ENCODE results near the gene PDZRN4.

Gene PDZRN4

DNA sequence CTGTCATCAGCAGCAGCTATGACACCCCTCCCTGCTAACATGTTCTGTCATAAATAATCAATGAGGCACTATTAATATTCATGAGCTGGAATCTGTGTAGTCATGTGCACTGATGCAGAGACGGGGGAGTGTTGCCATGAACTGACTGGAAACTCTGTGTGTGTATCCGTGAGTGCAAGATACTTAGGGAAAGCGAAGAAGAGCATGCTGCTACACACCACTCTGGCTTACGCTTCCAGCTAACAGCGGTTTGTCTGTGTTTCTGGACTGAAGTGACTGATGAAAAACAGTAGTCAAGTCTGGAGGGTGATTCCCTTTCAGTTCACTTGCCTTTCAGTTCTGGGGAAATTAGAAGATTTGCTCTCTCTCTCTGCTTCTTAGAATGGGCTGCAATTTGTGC is 249.4 kb downstream of the PDZRN4 start:
- H3K4me3 ChIP-seq (ENCODE audit: low read depth, low read length) = no peak overlapping the region
- DNase-seq (ENCODE audit: low read depth) = no peak

DNA sequence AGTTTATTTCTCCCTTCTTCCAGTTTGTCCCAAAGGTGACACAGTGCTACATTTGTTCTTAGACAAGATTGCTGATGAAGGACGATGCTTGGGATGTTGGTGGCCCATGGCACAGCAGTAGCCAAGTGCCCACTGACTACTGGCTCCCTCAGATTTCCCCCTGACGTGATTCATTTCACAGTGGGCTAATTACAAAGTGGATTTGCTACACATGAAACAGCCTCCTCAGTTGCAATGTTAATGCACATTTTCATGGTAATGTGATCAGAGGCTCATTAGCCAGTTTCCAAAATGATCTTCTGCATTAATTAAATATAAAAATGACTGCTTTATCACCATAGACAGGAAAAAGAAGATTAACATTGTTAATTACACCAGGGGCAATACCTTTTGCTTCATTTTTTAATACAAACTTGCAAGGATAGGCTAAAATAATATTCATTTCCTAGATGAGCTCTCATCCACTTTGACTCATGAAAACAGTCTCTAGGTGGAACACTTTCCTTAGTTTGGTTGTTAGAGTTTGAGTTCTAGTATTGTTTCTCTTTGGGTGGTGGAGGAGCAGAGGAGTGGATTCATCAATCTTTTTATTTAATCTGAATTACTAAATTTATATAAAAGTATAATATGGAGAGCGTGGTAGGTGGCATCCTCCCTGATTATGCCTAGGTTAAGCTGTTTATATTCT is 250.9 kb downstream of the PDZRN4 start:
- H3K4me3 ChIP-seq (ENCODE audit: low read depth, low read length) = no peak overlapping the region
- DNase-seq (ENCODE audit: low read depth) = no peak

DNA sequence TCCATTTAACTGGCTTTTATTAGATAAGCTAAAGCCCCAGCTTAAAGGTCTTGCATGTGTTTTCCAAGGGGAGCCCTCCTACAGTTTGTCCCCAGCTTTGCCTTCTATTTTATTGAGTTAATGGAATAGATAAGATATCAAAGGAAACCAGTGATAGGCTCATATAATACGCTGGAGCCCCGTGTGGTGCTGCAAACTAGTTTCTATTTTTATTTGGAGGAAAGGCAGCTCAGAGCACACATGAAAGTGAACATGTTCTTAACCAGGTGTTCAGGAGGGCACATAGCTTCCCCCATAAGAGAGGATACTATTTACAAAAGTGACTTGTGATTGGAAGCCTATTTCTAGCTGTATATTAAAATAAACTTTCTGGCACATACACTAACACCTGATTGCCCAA is 251.7 kb downstream of the PDZRN4 start:
- DNase-seq (ENCODE audit: low read depth) = no peak
- no peak overlapping the region for H3K4me3 ChIP-seq (ENCODE audit: low read depth, low read length)

DNA sequence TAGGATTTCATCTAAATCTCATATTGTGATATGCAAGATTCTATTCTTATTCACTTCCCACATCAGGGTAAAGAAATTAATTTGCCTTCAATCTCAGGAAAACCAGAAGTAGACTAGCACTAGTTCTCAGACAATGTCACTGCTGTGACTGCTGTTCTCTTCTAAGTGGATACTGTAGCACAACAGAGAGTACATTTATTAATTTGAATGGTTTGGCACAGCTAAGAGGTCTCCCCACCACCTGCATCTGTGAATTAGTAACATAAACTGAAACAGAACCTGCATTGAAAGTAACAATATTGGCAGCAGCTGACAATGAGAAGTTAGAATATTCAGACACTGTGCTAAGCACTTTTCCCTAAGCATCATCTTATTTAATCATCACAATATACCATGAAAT is 253.1 kb downstream of the PDZRN4 start:
- no peak overlapping the region for H3K4me3 ChIP-seq (ENCODE audit: low read depth, low read length)
- no peak for DNase-seq (ENCODE audit: low read depth)

DNA sequence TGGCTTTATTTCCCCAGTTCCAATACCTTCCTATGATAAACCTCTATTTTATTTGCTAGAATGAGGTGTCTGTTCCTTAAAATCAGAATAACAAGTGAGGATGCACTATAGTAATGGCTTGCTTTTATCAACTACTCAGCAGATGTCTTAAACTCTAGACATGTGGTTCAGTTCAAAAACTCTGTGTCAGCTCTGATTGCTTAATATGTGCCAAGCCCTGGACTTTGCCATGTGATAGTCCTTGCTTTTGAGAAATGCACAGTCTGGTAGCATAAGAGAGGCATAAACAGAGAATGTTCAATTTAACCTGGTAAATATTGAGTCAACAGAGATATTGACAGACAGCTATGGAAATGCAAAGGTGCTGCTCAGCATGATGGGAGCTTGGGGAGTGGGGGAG is 254.8 kb downstream of the PDZRN4 start:
- no peak overlapping the region for H3K4me3 ChIP-seq (ENCODE audit: low read depth, low read length)

DNA sequence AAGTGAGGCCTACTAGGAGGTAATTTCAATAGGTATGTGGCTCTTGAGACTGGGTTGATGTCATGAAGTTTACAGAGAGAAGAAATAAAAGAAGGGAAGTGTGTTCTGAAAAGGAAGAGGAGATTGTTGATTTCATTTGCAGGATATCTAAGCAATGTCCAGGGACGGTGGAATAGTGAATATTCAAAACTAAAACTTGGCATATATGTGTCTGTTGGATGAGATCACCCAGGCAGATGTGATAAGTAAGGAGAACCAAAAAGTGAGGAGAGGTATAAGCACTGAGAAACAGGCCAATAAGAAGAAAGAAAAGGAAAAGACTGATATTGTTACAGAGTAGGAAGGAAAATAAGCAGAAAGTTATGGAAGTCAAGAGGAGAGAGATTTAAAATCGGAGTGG is 255.6 kb downstream of the PDZRN4 start:
- H3K4me3 ChIP-seq (ENCODE audit: low read depth, low read length) = no peak overlapping the region
- no peak for DNase-seq (ENCODE audit: low read depth)

More for the DNA sequence above, 254.8 kb downstream of the PDZRN4 start:
- no peak for DNase-seq (ENCODE audit: low read depth)

DNA sequence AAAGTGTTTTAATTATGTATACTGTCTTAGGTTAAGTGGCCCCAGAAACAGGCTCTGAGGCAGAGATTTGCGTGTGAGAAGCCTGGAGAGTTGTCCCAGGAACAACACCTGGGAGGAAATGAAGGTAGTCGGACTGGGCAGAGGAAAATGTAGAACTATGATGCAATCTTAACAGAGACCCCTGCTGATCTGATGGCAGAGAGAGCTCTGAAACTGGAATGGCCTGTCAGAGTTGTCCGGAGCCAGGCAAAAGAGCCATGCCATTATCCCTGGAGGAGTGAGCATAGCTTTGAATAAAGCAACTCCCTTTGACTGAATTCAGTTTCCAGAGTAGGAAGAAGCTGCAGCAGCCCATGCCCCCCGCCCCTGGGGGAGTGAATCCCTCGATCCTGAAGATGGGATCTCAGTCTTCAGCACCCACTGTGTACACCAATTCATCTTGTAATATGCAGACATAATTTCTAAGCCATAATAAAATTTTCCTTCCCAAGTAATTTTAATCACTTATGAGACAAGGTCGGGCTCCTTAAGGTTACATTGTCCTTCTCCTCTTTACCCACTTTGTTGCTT is 264.8 kb downstream of the PDZRN4 start:
- H3K4me3 ChIP-seq (ENCODE audit: low read depth, low read length) = no peak overlapping the region
- no peak for DNase-seq (ENCODE audit: low read depth)

DNA sequence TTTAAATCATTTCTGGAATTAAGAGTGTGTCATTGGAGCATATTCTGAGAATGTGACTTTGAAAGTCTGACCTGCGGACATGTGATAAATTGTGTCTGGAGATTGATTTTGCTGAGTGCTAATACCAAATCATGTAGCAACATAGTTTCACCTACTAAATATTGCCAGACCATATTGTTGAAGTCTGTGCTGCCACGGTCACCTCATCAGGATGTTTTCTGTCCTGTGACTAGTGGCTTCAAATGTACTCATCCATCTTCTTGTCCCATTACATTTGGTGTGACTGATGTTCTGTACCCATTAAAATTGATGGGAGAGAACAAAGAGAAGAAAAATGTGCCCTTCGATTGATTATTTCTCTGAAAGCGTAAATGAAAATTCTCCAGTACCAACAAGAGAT is 265.3 kb downstream of the PDZRN4 start:
- DNase-seq (ENCODE audit: low read depth) = no peak
- H3K4me3 ChIP-seq (ENCODE audit: low read depth, low read length) = no peak overlapping the region

DNA sequence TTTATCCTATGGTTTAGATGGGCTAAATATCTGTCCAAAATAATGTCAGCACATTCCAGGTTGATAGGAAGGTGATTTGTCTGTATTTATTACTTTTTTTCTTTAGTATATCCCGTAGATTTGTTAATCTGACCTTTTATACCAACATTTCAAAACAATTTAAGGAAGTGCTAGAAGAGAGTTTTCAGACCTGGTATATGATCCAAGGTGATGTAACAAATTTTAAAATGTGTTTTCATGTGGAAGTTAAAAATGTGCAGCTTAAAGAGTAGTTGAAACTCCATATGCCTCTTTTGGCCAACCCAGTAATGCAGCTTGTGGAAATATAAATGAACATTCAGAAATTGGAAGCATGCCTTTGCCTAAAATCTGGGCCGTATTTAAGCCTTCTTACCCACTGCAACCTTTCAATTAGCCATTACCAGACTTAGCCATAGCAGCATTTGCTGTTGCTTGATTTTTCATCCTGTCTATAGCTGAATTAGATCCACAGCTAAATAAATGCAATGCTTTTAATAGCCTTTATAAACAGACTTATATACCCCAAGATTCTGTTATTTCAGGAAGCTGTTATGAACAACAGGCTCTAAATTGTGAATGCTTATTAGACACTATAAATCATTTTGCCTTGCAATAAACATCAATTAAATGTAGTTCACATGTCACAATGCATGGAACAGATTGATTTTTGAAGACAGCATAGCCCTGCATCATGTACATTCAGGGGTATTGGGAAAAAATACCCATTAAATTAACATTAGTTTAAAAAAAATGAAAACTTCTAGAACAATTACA is 271.2 kb downstream of the PDZRN4 start:
- no peak overlapping the region for H3K4me3 ChIP-seq (ENCODE audit: low read depth, low read length)
- DNase-seq (ENCODE audit: low read depth) = no peak

DNA sequence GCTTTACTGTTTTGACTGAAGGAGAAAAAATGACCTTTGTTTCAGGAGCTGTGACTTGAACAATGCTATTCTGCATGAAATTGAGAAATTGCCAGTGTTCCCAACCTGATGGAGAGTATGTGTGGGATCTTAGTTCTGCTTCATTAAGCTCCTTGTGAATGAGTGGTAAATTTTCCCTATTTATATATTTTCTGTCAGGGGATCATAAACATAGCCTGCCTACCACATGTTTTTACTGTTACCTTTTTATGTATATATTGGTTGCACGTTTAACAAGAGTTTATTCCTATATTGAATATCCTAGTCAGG is 271.7 kb downstream of the PDZRN4 start:
- H3K4me3 ChIP-seq (ENCODE audit: low read depth, low read length) = no peak overlapping the region
- no peak for DNase-seq (ENCODE audit: low read depth)

DNA sequence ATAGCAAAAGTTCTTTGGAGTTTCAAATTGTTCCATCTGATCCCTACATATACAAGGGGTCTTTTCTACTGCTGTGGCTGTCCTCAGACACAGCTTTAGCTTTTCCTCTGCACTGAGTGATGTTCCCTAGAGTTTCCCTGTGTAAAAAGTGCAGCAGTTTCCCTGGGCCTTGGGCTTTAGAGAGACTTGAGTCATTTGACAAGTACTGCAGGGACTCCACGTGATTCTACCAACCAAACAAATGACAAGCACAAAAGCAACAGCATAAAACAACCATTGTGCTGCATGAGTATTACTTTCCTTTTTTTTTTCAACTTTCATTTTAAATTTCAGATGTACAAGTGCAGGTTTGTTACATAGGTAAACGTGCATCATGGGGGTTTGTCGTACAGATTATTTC is 272.8 kb downstream of the PDZRN4 start:
- no peak overlapping the region for H3K4me3 ChIP-seq (ENCODE audit: low read depth, low read length)
- no peak for DNase-seq (ENCODE audit: low read depth)

DNA sequence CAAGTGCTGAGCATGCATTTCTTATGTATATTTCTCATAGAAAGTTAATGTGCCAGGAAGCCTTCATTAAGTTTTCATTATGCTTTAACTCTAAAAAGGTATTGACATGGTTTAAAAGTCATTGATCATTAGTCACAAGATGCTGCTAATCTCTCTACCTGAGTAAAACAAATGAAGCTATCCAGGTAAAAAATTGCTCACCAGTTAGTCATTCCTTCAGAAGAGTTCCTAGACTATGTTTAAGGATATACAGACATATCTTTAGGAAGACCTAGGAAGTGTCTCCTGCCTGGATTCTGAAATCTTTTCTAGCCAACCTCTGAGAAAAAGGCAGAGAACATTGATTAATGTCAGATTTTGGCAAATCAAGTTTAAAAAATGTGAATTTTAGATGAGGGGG is 274.2 kb downstream of the PDZRN4 start:
- no peak for DNase-seq (ENCODE audit: low read depth)

DNA sequence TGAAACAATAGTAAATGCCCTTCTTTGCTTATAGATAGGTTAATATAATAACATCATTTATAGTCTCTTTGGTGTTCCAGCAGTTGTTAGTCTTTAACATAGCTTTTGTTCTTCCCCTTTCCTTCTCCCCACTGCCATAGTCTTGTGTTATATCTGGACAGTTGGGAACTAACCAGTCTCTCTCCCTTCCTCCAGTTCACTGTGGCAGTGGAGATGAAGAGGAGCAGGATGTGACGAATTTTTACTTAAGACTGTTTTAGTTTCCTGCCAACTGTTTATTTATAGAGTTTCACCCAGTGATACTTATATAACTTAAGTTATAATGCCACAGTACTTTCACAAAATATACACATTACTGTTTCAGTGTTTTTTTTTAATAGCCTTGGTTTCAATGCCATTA is 277.4 kb downstream of the PDZRN4 start:
- DNase-seq (ENCODE audit: low read depth) = no peak
- no peak overlapping the region for H3K4me3 ChIP-seq (ENCODE audit: low read depth, low read length)

More for the DNA sequence above, 274.2 kb downstream of the PDZRN4 start:
- H3K4me3 ChIP-seq (ENCODE audit: low read depth, low read length) = no peak overlapping the region

DNA sequence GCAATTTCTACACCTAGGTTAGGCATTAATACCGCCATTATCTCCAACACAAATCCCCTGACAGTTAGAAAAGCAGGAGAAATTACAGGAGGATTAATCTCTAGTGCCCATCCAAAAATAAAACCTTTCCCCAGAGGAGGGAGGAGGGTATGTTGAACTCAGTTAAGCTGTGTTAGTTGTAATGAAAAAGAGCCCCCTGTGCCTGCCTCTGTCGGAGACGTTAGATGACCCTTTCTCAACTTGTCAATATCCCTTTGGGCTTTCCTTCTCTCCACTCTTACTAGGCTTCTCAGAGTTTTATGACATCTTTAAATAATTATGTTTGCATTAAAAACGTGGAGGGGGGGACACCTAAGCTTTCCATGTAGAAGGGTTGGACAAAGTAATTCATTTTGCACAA is 278.2 kb downstream of the PDZRN4 start:
- no peak for DNase-seq (ENCODE audit: low read depth)
- H3K4me3 ChIP-seq (ENCODE audit: low read depth, low read length) = no peak overlapping the region

DNA sequence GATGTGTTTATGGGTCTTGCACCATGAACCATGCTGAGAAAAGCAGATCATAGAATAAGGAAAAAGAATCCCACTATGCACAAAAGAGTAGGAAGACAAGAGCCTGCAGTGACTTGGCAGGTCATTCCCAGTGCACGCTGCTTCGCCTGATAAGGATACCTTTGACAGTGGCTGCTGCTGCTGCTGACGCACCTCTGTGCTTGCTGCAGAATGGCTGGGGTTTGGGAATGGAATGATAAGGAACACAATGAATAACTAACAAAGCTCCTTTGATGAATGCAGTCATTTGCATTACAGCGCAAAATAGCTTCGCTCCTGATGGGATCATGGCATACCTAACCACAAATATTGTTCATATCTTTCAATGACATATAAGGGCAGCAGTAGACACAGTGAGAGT is 278.7 kb downstream of the PDZRN4 start:
- DNase-seq (ENCODE audit: low read depth) = no peak
- H3K4me3 ChIP-seq (ENCODE audit: low read depth, low read length) = no peak overlapping the region

DNA sequence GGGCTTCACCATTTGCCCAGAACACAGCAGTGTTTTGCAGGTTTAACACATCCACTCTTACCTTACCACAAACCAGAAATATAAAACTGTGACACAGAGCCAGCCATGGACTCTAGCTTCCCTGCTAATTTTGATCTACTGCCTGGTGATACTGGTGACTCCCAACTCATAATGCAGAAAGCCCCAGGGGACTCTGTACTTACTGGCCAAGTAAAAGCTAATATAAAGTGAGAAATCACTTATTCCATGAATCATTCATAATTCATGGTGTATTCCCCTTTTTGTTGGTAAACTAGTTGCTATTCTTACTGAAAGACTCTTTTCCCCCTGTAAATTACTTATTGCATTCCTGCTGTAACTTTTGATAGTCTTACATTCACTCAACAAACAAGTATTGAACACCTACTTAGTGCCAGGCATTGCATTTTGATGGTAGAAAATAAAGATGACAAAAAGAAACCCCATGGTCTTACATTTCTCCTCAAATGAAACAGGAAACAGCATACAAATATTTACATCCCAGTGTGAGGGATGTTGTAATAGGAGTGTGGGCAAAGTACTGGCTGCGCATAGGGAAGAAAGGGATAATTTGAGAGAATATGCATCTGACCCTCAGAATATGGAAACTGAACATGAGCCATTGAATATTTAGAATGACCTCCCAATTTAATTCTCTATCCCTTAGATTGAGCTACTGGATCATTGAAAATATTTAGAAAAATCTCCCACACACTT is 279.6 kb downstream of the PDZRN4 start:
- H3K4me3 ChIP-seq (ENCODE audit: low read depth, low read length) = no peak overlapping the region
- no peak for DNase-seq (ENCODE audit: low read depth)

DNA sequence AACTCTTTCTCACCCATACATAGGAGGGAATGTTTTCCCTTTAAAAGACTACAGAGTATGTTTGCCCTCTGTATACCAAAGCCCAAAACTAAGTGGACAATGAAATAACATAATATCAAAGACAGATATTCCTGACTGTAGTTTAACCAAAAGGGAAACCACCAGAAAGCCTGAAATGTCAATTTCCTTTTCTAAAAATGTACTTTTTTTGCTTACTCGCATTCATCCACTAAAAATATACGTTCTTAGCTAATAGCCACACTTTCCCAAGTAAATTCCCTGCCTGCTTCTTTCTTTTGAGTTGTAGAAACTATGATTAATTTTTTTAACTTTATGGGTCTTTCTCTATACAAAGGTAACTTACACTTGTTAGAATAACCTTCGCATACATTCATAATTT is 280.2 kb downstream of the PDZRN4 start:
- no peak for DNase-seq (ENCODE audit: low read depth)
- H3K4me3 ChIP-seq (ENCODE audit: low read depth, low read length) = no peak overlapping the region

DNA sequence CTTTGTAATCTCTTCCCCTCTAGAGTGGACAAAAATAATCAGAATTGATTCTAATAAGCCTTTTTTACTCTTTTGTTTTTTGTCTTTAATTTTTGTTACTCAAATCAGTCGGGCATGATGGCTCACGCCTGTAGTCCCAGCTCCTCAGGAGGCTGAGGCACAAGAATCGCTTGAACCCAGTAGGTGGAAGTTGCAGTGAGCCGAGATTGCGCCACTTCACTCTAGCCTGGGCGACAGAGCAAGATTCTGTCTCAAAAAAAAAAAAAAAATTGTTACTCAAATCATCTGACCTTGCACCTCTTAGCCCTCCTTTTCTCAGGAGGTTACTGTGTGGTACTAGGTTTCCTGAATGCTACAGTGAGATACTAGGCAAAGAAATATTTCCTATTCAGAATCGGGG is 280.6 kb downstream of the PDZRN4 start:
- no peak overlapping the region for H3K4me3 ChIP-seq (ENCODE audit: low read depth, low read length)
- no peak for DNase-seq (ENCODE audit: low read depth)

DNA sequence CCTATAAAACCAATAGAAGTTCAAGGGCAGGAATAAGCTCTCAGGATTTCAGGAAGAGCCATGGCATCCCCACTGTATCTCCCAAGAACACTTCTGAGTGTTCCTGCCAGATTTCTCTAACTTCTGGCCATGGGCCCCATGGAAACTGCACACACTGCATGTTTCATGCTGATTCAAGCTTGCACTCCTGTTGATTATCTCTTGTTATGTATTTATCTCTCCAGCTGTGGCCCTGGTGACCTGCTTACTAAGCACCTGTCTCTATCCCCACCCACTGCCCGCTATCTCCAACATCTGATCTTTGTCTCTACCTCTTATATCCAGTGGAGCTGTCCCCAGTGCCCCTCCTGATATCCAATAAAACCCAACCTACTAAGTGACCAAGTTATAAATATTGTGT is 285.3 kb downstream of the PDZRN4 start:
- no peak for DNase-seq (ENCODE audit: low read depth)

DNA sequence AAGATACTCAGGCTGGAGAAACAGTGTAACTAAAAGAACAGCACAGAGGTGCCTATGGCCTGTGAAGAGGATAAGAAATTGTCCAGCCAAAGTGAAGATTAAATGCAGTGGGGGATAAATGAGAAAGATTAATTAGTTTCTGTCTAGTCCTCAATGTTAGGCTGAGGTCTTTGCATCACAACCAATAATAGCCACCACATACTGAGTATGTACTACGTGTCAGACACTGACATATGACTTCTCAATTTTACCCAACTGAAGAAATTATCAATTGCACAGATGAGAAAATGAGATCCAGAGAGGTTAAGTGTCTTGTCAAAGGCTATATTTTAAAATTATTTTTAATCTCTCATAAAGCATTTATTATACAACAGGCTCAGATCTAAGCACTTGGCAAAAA is 285.9 kb downstream of the PDZRN4 start:
- H3K4me3 ChIP-seq (ENCODE audit: low read depth, low read length) = no peak overlapping the region
- DNase-seq (ENCODE audit: low read depth) = no peak

More for the DNA sequence above, 285.3 kb downstream of the PDZRN4 start:
- H3K4me3 ChIP-seq (ENCODE audit: low read depth, low read length) = no peak overlapping the region
